Measurements from ENCODE around the gene FPR2. TPM values are rescaled to one million over a fixed set of nuclear protein-coding genes. Genes with fewer than 3 reads are reported as not detected.
"Not testable (repeated sequence)": the region's sequence is repeated elsewhere in the genome, so short reads cannot be mapped to it uniquely, and the experiment has no call there.

The FPR2 gene
- total RNA-seq, 5 donors from 2014 or later (not counting 1 experiment from before 2014, with no cell fraction given), result not detected

- H3K4me1 ChIP-seq (ENCODE audit: control insufficient read depth in 1 of 2, extremely low read depth in 1 of 2, insufficient read depth in 2 of 2, low read length in 2 of 2); DNase-seq; H3K36me3 ChIP-seq (ENCODE audit: control insufficient read depth in 2 of 2, extremely low read depth in 1 of 2, insufficient read depth in 1 of 2, low read length in 1 of 2); H3K27me3 Mint-ChIP-seq; H3K4me3 ChIP-seq (ENCODE audit: control insufficient read depth in 1 of 2, extremely low read depth in 1 of 2, low read length in 1 of 2); CTCF ChIA-PET; H3K9me3 ChIP-seq; H3K4me1 Mint-ChIP-seq; H3K4me3 Mint-ChIP-seq; H3K27ac Mint-ChIP-seq; H3K36me3 Mint-ChIP-seq; H3K27me3 ChIP-seq (replicated peaks in 1 of 2; ENCODE audit: control insufficient read depth in 2 of 2, extremely low read depth in 1 of 2, insufficient read depth in 2 of 2, low read length in 1 of 2); POLR2A ChIA-PET; ATAC-seq (replicated peaks in 1 of 4); H3K27ac ChIP-seq (ENCODE audit: low read length): not testable (repeated sequence)
- 88% methylated on average over 7 of the region's 8 CpGs for WGBS (ENCODE audit: insufficient coverage)
- H3K9me3 Mint-ChIP-seq, result peaks cover 15 to 27% (median 17%) of the 10 kb centered on the region in 3 donors
Observed at GRCh38 chr19:51805396-51805795, 44.4 kb downstream of the FPR2 start.

- H3K27me3 Mint-ChIP-seq; ATAC-seq (replicated peaks in 1 of 4); H3K4me3 Mint-ChIP-seq; CTCF ChIA-PET; H3K36me3 ChIP-seq (ENCODE audit: control insufficient read depth in 2 of 2, extremely low read depth in 1 of 2, insufficient read depth in 1 of 2, low read length in 1 of 2); H3K36me3 Mint-ChIP-seq; H3K4me3 ChIP-seq (ENCODE audit: control insufficient read depth in 1 of 2, extremely low read depth in 1 of 2, low read length in 1 of 2); H3K4me1 Mint-ChIP-seq; POLR2A ChIA-PET; H3K27me3 ChIP-seq (replicated peaks in 1 of 2; ENCODE audit: control insufficient read depth in 2 of 2, extremely low read depth in 1 of 2, insufficient read depth in 2 of 2, low read length in 1 of 2); DNase-seq; H3K4me1 ChIP-seq (ENCODE audit: control insufficient read depth in 1 of 2, extremely low read depth in 1 of 2, insufficient read depth in 2 of 2, low read length in 2 of 2); H3K9me3 ChIP-seq; H3K27ac ChIP-seq (ENCODE audit: low read length); H3K27ac Mint-ChIP-seq: not testable (repeated sequence)
- peaks cover 19 to 26% (median 22%) of the 10 kb centered on the region in 3 donors for H3K9me3 Mint-ChIP-seq
- WGBS (ENCODE audit: insufficient coverage), result 61% methylated on average over 2 of the region's 5 CpGs
Observed at GRCh38 chr19:51806571-51806970, 45.6 kb downstream of the FPR2 start.

GRCh38 chr19:51807111-51807701 lies 46.2 kb downstream of the FPR2 start:
- Mint-ChIP-seq H3K27ac (no peak overlapping the region), H3K27me3 (peaks cover 0 to 3% of the 10 kb centered on the region in 2 donors), H3K4me1 (peaks cover 0 to 2% (median 2%) of the 10 kb centered on the region in 3 donors), H3K9me3 (peaks cover 20 to 26% (median 22%) of the 10 kb centered on the region in 3 donors), H3K4me3 (no peak overlapping the region), H3K36me3 (no peaks in the 10 kb centered on the region)
- Histone ChIP-seq H3K4me1 (ENCODE audit: control insufficient read depth in 1 of 2, extremely low read depth in 1 of 2, insufficient read depth in 2 of 2, low read length in 2 of 2) (no peaks in the 10 kb centered on the region), H3K27ac (ENCODE audit: low read length) (no peak overlapping the region), H3K27me3 (replicated peaks in 1 of 2; ENCODE audit: control insufficient read depth in 2 of 2, extremely low read depth in 1 of 2, insufficient read depth in 2 of 2, low read length in 1 of 2) (no peaks in the 10 kb centered on the region), H3K36me3 (ENCODE audit: control insufficient read depth in 2 of 2, extremely low read depth in 1 of 2, insufficient read depth in 1 of 2, low read length in 1 of 2) (no peaks in the 10 kb centered on the region), H3K9me3 (no peaks in the 10 kb centered on the region), H3K4me3 (ENCODE audit: control insufficient read depth in 1 of 2, extremely low read depth in 1 of 2, low read length in 1 of 2) (no peak overlapping the region)
- ChIA-PET CTCF (no interaction called here), POLR2A (no interaction called here)
- ATAC-seq (replicated peaks in 1 of 4) (no peak), DNase-seq (no peak)
- 58% methylated on average over 5 of the region's 6 CpGs for WGBS (ENCODE audit: insufficient coverage)

- H3K9me3 ChIP-seq, result no peaks in the 10 kb centered on the region
- Mint-ChIP-seq H3K27ac (no peak overlapping the region), H3K4me3 (no peak overlapping the region), H3K9me3 (peaks cover 22 to 31% (median 22%) of the 10 kb centered on the region in 3 donors), H3K27me3 (peaks cover 0 to 3% of the 10 kb centered on the region in 2 donors), H3K36me3 (no peaks in the 10 kb centered on the region), H3K4me1 (peaks cover 0 to 2% (median 2%) of the 10 kb centered on the region in 3 donors)
- CTCF ChIA-PET, result no interaction called here
- POLR2A ChIA-PET, result no interaction called here
- no peaks in the 10 kb centered on the region for H3K4me1 ChIP-seq (ENCODE audit: control insufficient read depth in 1 of 2, extremely low read depth in 1 of 2, insufficient read depth in 2 of 2, low read length in 2 of 2)
- ATAC-seq (replicated peaks in 1 of 4) (no peak), DNase-seq (no peak)
- H3K27ac ChIP-seq (ENCODE audit: low read length), result no peak overlapping the region
- H3K36me3 ChIP-seq (ENCODE audit: control insufficient read depth in 2 of 2, extremely low read depth in 1 of 2, insufficient read depth in 1 of 2, low read length in 1 of 2), result no peaks in the 10 kb centered on the region
- no peaks in the 10 kb centered on the region for H3K27me3 ChIP-seq (replicated peaks in 1 of 2; ENCODE audit: control insufficient read depth in 2 of 2, extremely low read depth in 1 of 2, insufficient read depth in 2 of 2, low read length in 1 of 2)
- H3K4me3 ChIP-seq (ENCODE audit: control insufficient read depth in 1 of 2, extremely low read depth in 1 of 2, low read length in 1 of 2), result no peak overlapping the region
- no CpG with 5 or more reads among the region's 2 CpGs for WGBS (ENCODE audit: insufficient coverage)
Observed at GRCh38 chr19:51807925-51808324, 46.9 kb downstream of the FPR2 start.

- Histone ChIP-seq H3K4me1 (ENCODE audit: control insufficient read depth in 1 of 2, extremely low read depth in 1 of 2, insufficient read depth in 2 of 2, low read length in 2 of 2) (no peaks in the 10 kb centered on the region), H3K4me3 (ENCODE audit: control insufficient read depth in 1 of 2, extremely low read depth in 1 of 2, low read length in 1 of 2) (no peak overlapping the region), H3K27me3 (replicated peaks in 1 of 2; ENCODE audit: control insufficient read depth in 2 of 2, extremely low read depth in 1 of 2, insufficient read depth in 2 of 2, low read length in 1 of 2) (no peaks in the 10 kb centered on the region), H3K36me3 (ENCODE audit: control insufficient read depth in 2 of 2, extremely low read depth in 1 of 2, insufficient read depth in 1 of 2, low read length in 1 of 2) (no peaks in the 10 kb centered on the region), H3K27ac (ENCODE audit: low read length) (no peak overlapping the region), H3K9me3 (no peaks in the 10 kb centered on the region)
- ATAC-seq (replicated peaks in 1 of 4) (no peak), DNase-seq (no peak)
- peaks cover 0 to 3% of the 10 kb centered on the region in 2 donors for H3K27me3 Mint-ChIP-seq
- H3K27ac Mint-ChIP-seq, result no peak overlapping the region
- H3K9me3 Mint-ChIP-seq, result peaks cover 22 to 27% (median 22%) of the 10 kb centered on the region in 3 donors
- ChIA-PET CTCF (no interaction called here), POLR2A (no interaction called here)
- H3K4me1 Mint-ChIP-seq, result peaks cover 0 to 2% (median 2%) of the 10 kb centered on the region in 3 donors
- H3K4me3 Mint-ChIP-seq, result no peak overlapping the region
- H3K36me3 Mint-ChIP-seq, result no peaks in the 10 kb centered on the region
- no CpG with 5 or more reads among the region's 8 CpGs for WGBS (ENCODE audit: insufficient coverage)
Observed at GRCh38 chr19:51808333-51808986, 47.5 kb downstream of the FPR2 start.

GRCh38 chr19:51809787-51810186 lies 48.8 kb downstream of the FPR2 start:
- H3K36me3 Mint-ChIP-seq, result peaks cover 3% of the 10 kb centered on the region
- ChIA-PET CTCF (no interaction called here), POLR2A (no interaction called here)
- peaks cover 0 to 2% (median 2%) of the 10 kb centered on the region in 3 donors for H3K4me1 Mint-ChIP-seq
- Histone ChIP-seq H3K9me3 (no peaks in the 10 kb centered on the region), H3K27ac (ENCODE audit: low read length) (no peak overlapping the region), H3K36me3 (ENCODE audit: control insufficient read depth in 2 of 2, extremely low read depth in 1 of 2, insufficient read depth in 1 of 2, low read length in 1 of 2) (no peaks in the 10 kb centered on the region), H3K27me3 (replicated peaks in 1 of 2; ENCODE audit: control insufficient read depth in 2 of 2, extremely low read depth in 1 of 2, insufficient read depth in 2 of 2, low read length in 1 of 2) (peaks cover 0 to 3% of the 10 kb centered on the region in 2 experiments), H3K4me3 (ENCODE audit: control insufficient read depth in 1 of 2, extremely low read depth in 1 of 2, low read length in 1 of 2) (no peak overlapping the region), H3K4me1 (ENCODE audit: control insufficient read depth in 1 of 2, extremely low read depth in 1 of 2, insufficient read depth in 2 of 2, low read length in 2 of 2) (no peaks in the 10 kb centered on the region)
- 83% methylated on average over 4 of the region's 4 CpGs for WGBS (ENCODE audit: insufficient coverage)
- peaks cover 18 to 31% (median 26%) of the 10 kb centered on the region in 3 donors for H3K9me3 Mint-ChIP-seq
- H3K27ac Mint-ChIP-seq, result no peak overlapping the region
- H3K27me3 Mint-ChIP-seq, result peaks cover 0 to 3% of the 10 kb centered on the region in 2 donors
- DNase-seq, result no peak
- no peak overlapping the region for H3K4me3 Mint-ChIP-seq
- ATAC-seq (replicated peaks in 1 of 4), result no peak
